ENCODE results near the gene CTNNA3.
"Not testable (repeated sequence)": the region's sequence is repeated elsewhere in the genome, so short reads cannot be mapped to it uniquely, and the experiment has no call there.

Gene CTNNA3

DNA sequence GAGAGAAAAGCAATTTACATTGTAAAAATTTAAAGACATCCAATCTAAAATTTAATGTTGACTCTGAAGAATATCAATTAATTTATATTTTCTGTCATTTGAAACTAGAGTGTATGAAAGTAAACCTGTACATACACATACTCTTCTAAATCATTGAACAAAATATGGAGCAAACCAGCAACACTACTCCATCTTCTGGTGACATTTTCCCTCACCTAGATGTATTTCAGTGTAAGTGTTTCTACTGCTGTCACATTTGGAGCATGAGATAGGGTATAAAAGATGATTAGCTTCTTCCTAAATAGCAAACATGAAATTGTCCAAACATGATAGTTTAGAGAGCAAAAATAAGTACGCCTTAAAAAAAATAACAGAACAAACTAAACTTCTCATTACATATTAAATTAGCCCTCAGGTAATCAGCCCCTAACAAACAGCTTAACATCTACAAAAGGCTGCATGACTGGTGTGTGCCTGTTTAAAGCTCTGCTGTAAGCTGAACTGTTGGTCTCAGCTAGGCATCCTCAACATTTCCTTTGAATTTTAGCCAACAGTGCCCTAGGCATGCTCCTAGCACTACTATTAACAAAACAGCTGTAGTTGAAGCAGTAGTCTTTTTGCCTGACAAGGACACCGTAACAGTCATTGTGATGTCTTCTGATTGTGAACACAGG, 189.8 kb downstream of the CTNNA3 start:
- DNase-seq (ENCODE audit: low read depth): no peak

DNA sequence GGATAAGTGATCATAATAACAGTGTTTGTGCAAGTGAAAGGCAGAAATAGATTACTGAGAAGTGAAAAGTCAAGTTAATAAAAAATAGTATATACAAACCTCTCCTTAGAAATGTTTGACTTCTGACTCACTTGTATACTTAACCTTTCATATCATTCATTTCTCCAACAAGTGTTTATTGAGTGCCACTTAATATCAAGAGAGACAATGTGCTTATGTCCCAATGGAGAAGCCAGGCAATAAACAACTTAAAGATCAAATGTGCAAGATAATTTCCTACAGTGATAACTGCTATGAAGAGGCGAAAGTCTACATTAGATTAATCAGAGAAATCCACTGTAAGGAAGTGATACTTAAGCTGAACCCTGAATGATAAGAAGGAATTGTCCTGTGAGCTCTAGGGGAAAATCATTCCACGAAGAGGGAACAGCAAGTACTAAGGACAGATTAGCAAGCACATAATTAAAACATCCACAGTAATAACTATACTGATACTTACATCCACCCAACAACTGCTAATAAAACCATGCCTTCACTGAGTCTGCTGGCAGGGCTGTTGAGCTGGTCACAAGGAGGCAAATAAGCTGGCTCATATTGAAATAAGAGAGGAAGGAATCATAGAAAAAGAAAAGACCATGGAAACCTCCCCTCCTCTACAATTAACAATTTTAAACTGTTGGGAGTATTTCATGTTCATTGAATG, 203.5 kb downstream of the CTNNA3 start:
- DNase-seq (ENCODE audit: low read depth): no peak

DNA sequence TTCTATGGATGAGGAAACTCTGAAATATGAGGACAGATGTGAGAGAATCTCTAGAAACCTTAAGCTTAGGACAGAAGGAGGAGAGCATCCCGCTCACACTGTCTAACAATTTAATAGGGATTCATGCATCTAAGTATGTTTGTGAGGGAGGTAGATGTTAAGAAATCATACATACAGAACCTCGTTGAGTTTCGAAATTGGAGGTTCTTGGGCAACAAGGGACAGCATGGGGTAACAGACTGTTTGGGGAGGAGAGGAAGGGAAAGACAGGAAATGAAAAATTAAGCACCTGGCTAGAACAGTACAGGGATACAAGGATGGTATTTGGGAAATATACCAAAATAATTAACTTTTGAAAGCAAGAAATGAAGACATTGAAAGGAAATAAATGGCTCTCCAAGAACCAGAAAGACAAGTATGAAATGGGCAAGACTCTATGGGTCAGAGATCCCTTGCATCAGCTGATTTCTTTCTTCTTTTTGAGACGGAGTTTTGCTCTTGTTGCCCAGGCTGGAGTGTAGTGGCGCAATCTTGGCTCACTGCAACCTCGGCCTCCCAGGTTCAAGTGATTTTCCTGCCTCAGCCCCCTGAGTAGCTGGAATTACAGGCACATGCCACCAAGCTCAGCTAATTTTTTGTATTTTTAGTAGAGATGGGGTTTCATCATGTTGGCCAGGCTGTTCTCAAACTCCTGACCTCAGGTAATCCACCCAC, 207.9 kb downstream of the CTNNA3 start:
- no peak for DNase-seq (ENCODE audit: low read depth)

DNA sequence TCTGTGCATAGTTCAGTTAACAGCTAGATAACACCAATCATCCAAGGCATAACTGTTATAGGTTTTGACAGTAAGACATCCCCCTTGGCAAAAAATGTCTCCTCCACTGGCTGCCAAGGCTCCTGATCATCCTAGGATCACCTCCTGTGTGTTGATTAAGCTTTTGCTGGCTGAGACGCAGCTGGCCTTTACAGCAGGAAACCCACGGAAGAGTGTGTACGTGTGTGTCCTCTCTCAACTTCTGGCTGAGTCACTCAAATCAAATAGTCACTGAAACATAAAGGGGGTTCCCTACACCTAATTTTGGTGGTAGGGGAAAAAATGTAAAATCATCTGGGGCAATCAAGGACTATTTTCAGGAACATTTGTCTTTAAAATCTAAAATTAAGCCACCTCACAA, 208.8 kb downstream of the CTNNA3 start:
- no peak for DNase-seq (ENCODE audit: low read depth)

DNA sequence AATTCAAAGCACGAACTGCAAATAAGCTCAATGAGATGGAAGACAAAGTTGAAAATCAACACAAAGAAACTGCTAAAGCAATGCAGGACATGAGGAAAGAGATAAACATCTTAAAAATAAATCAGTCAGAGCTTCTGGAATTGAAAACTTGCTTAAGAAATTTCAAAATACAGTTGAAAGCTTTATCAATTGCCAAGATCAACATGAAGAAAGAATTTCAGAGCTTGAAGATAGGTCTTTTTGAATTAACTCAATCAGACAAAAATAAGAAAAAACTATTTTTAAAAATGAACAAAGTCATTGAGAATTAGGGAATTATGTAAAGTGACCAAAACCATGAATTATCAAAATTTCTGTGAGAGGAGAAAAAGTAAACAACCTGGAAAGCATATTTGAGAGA, 218.1 kb downstream of the CTNNA3 start:
- DNase-seq (ENCODE audit: low read depth): no peak

DNA sequence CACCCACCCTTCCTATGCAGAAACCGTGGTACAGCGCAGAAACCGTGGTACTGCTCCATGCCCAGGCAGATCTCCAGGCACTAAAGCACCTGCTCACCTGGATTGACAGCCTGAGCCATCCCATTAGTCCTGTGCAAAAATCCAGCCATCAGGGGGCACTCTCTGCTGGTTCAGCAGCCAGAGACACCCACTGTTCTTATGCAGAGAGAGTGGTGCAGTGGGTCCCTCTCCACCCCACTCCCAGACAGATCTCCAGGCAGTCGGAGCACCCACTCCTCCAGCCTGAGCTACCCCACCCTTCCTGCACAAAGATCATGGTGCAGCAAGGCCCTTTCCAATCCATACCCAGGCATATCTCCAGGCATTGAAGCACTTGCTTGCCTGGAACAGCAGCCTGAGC, 219.8 kb downstream of the CTNNA3 start:
- no peak for DNase-seq (ENCODE audit: low read depth)

DNA sequence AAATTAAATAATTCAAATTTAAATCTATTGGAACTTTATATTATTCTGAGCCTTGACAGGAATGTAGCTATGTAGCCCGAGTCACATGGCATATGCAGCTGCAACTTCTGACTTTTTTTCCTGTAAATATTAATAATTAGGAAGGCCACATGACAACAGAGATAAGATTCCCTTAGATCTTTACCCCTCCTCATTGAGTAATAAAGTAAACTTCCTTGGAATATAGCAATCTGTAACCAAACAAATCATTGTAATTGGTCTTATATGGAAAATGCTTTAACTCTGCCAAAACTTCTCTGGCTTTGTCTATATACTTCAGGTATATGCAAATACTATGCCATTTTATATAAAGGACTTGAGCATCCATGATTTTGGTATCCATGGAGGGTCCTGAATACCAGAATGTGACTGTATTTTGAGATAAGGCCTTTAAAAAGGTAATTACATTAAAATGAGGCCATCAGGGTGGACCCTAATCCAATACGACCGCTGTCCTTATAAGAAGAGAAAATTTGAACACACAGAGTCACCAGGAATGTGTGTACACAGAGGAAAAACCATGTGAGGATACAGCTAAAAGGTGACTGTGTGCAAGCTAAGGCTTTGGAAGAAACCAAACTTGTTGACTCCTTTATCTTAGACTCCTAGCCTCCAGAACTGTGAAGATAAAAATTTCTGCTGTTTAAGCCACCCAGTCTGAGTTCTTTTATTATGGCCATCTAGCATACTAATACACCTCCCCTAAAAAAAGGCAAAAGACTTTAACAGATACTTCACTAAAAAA, 222.0 kb downstream of the CTNNA3 start:
- no peak for DNase-seq (ENCODE audit: low read depth)

DNA sequence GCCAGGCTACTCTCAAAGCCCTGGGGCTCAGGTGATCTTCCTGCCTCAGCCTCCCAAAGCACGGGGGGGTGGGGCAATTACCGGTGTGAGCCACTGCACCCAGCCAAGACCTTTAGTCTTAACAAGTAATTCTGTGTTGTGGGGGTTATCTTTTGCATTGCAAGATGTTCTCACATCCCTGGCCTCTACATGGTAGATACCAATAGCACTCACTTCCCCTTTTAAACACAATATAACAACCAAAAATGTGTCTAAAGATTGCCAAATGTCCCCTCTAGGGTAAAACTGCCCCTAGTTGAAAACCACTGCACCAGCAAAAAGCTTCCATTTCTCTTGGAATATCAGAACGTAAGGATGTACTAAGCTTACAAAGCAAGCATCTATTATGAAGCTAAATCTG, 225.0 kb downstream of the CTNNA3 start:
- DNase-seq (ENCODE audit: low read depth): no peak

DNA sequence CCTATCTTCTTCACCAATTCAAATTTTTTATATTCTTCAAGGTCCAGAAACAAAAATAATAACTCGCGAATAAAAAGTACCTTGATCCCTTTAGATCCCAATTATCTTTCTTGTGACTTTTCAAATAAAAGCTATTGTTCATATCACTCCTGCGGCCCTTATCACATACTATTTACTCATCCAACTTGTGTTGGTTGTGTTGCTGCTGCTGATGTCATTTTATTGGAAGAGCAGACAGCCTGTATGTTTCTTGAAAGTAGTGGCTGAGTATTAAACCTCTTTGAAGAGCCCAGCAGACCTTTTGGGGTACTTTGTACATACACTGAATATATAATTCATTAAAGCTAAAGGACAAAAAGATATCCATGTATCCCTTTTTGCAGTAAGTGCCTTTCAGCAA, 231.7 kb downstream of the CTNNA3 start:
- no peak for DNase-seq (ENCODE audit: low read depth)

DNA sequence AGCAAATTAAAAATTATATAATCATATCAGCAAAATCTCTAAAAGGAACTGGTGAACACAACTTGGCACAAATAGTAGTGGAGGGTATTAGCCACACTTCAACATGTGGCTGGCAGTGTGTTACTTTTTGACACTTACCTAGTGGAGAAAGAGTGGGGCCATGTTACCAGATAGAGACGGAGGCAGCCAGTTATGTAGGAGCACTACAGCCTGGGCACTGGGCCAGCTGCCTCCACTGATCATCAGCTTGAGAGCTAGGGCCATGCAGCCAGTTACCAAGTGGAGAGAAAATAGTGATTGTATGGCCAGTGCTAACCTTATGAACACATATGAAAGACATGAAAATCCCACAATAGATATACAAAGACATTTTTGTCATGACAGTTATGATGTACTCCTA, 243.1 kb downstream of the CTNNA3 start:
- no peak for DNase-seq (ENCODE audit: low read depth)

DNA sequence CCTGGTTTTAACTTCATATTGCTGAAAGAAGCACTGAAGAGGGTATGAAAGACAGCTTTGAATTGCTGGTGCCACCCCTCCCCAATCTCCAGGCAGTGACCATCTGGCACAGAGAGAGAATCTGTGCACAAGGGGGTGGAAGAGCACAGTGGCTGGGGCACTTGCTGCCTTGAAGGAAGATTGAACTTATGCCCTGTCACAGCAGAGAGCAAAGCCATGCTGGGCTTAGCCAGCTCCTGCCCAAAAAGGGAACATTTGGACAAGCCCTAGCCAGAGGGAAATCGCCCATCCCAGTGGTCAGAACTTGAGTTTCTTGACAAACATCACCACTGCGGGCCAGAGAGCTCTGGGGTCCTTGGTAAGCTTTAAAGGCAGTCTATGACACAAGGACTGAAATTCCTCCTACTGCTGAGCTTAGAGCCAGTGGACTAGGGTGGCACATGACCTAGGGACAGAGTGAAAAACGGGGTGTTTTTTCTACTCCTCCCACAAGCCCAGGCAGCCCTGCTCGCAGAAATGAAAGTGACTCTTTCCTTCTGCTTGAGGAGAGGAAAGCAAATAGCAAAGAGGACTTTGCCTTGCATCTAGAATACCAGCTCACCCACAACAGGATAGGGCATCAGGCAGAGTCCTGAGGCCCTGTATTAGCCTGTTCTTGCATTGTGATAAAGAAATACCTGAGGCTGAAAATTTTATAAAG, 257.2 kb downstream of the CTNNA3 start:
- no peak for DNase-seq (ENCODE audit: low read depth)

DNA sequence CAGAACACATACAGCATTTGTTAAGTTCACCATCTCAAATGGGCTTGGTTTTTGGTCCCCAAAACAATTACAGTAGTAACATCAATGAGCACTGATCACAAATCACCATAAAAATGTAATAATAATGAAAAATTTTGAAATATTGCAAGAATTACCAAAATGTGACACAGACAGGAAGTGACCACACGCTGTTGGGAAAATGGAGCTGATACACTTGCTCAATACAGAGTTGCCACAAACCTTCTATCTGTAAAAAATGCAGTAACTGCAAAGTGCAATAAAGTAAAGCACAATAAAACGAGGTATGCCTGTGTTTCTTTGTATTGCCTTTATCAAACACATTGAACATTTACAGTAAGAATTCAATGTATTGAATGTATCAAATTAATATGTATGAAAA, 262.7 kb downstream of the CTNNA3 start:
- DNase-seq (ENCODE audit: low read depth): no peak

DNA sequence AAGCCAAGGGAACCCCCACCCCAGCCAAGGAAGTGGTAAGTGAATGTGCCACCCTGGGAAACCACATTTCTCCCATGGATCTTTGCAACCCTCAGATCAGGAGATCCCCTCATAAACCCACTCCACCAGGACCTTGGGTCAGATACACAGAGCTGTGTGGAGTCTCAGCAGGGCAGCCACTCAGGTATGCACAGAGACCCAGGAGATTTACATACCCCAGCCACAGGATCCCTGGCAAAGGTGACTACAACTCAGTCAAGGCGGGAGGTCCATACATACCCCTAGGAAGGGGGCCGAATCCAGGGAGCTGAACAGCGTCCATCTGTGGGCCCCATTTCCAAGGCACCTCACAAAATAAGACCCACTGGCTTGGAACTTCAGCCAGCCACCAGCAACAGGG, 293.4 kb downstream of the CTNNA3 start:
- DNase-seq (ENCODE audit: low read depth): no peak

DNA sequence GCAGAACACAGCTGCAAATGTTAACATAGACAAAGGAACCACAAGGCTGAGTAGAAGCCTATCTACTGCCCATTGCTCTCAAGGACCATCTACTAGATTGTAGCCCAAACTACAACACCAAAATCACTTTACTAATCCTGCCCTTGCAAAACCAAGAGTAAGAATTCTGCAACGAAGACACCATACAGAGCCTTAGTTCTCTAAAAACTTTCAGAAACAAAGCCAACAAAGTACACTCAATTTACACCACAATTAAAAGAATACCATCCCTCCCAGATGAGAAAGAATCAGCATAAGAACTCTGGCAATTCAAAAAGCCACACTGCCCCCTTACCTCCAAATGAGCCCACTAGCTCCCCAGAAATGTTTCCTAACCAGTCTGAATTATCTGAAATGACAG, 294.3 kb downstream of the CTNNA3 start:
- no peak for DNase-seq (ENCODE audit: low read depth)

DNA sequence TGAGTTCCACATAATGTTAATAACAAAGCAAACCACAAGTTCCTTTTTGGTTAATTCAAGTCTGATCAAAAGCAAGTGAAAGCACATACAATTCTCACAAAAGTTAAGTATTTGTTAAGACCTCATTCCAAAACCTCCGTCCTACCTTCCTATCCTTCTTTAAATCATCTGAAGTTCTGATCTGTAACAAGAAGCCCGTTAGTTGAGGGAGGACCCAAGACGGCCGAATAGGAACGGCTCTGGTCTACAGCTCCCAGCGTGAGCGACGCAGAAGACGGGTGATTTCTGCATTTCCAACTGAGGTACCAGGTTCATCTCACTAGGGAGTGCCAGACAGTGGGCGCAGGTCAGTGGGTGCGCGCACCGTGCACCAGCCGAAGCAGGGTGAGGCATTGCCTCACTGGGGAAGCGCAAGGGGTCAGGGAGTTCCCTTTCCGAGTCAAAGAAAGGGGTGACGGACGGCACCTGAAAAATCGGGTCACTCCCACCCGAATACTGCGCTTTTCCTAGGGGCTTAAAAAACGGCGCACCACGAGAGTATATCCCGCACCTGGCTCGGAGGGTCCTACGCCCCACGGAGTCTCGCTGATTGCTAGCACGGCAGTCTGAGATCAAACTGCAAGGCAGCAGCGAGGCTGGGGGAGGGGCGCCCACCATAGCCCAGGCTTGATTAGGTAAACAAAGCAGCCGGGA, 309.0 kb downstream of the CTNNA3 start:
- DNase-seq (ENCODE audit: low read depth): not testable (repeated sequence)

DNA sequence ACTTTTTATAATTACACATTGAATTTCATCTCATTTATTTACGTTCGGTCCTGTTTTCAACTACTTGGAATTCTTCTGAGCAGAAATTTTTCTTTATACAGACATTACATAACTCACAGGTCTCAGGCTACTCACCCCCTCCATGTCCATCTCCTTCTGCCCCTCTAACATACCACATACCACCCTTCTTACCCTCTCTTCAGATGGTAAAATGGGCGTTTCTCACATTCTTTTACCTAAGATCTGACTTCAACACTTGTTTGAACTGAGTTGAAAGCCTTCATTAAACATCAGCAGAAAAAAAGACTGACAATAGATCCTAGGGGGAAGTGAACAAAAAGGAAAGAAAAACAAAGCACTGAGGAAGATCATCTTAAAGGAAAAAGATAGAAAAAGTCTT, 309.7 kb downstream of the CTNNA3 start:
- no peak for DNase-seq (ENCODE audit: low read depth)

DNA sequence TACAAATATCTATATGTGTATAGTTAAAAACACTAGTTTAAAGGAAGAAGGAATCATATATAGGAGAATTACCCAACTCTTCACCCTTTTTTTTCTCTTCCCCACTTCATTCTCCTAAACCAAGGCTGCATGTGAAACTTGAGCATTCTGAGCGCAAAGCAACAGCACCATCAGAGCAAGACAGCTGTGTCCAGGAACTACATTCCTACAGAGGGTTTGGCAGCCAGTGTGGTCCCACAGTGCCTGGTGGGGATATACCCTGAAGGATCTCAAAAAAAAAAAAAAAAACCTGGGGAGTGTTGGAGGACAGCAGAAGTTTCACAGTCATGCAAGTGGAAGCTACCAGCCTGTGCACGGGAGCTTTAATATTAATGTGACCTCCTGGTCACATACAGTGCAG, 310.4 kb downstream of the CTNNA3 start:
- no peak for DNase-seq (ENCODE audit: low read depth)

DNA sequence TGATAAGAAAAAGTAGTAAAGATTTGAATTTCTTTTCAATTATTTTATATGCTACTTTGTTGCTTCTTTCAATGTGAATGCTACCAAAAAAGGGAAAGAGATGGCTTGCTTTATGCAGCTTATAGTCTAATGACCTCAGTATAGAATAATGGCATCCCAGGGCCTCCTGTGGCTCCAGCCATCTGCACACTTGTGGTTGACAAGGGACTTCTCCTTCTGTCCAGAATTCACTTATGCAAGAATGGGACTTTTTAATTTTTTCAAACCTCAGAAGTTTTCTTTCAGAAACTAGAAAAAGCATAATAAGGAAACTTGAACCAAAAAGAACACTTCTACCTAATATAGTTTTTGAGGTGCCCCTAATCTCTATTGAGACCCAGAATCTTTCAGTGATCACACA, 310.9 kb downstream of the CTNNA3 start:
- DNase-seq (ENCODE audit: low read depth): no peak

DNA sequence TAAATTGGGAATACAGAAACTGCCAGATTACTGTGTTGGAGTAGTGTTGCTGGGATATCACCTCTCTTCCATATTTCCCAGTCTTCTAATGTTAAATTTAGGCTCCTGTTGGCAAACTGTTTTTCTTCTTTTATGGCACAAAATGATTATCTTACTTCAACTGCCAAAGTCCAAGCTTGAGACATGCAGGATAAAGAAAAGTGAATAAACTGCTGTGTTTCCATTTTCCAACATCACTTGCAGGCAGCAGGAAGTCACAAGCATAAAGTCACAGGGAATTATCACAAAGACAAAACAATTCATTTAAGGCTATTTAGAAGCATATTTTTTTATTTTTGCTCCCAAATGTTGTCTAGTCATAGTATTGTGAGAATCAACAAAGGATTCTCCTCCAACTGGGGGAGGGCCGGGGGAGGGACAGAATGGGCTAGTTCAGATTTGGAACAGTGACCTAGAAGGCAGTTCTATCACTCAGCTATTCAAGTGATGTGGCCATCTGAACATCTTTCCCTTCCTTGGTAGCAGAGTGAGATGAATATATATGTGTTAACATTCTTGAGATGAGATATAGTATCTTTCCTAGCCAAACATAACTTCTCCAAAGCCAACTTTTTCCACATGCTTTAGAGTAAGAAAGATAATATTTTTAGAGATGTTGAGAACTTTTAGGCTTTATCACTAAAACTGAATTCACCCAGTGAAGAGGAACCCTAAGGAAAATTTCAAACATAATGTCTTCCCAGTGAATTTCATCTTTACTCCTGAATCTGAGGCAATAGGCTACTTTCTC, 364.7 kb downstream of the CTNNA3 start:
- no peak for DNase-seq (ENCODE audit: low read depth)

Measured in activated gamma-delta T cell treated with anti-CD3 and anti-CD28 coated beads, Interleukin-2, amount 50 U/mL, for 16 hours (primary cell).